Osteoblast (primary cell): ENCODE results near the gene SCMH1. TPM values are rescaled to one million over a fixed set of nuclear protein-coding genes. Genes with fewer than 3 reads are reported as not detected.
A peak's percentile ranks its signal among the peaks of the same experiment; 100 is the strongest.

ENCODE experiments used
- DNase-seq: peaks from one replicate; pipeline ENCODE4 v3.0.0; 2011; ENCODE audit warnings: low spot score, mixed read lengths; ENCODE audit not compliant: insufficient read length; ENCODE audit errors: missing footprints
- H2AFZ ChIP-seq: 2 replicates; pipeline ENCODE4 v1.6.0; 2011; ENCODE audit warnings: mild to moderate bottlenecking, low read length
- H3K27ac ChIP-seq: 2 replicates; pipeline ENCODE4 v1.5.1; 2011; ENCODE audit warnings: mild to moderate bottlenecking, low read depth, low read length, moderate library complexity
- H3K27me3 ChIP-seq: 2 replicates; pipeline ENCODE4 v1.6.0; 2012; ENCODE audit warnings: mild to moderate bottlenecking, control low read depth, inconsistent platforms, low read length, moderate library complexity; ENCODE audit not compliant: insufficient read depth
- H3K36me3 ChIP-seq: 2 replicates; pipeline ENCODE4 v1.5.1; 2011; ENCODE audit warnings: mild to moderate bottlenecking, low read length, control low read depth, moderate library complexity; ENCODE audit not compliant: insufficient read depth
- H3K4me1 ChIP-seq: 2 replicates; pipeline ENCODE4 v1.5.1; 2011; ENCODE audit warnings: mild to moderate bottlenecking, low read length, control low read depth, moderate library complexity; ENCODE audit not compliant: insufficient read depth
- H3K4me2 ChIP-seq: 2 replicates; pipeline ENCODE4 v1.6.0; 2011; ENCODE audit warnings: mild to moderate bottlenecking, low read length; ENCODE audit not compliant: insufficient read depth
- H3K4me3 ChIP-seq: fragments of 200-600 bp; sonication (generic); 3 replicates; pipeline ENCODE4 v1.5.1; 2012; ENCODE audit warnings: mild to moderate bottlenecking, low read length, inconsistent platforms; ENCODE audit not compliant: insufficient read depth
- H3K79me2 ChIP-seq: 2 replicates; pipeline ENCODE4 v1.6.0; 2012; ENCODE audit warnings: mild to moderate bottlenecking, low read length, control low read depth, inconsistent platforms; ENCODE audit not compliant: insufficient read depth
- H3K9me3 ChIP-seq: 2 replicates; pipeline ENCODE4 v1.5.1; 2011; ENCODE audit warnings: low read depth, low read length, control low read depth
- H4K20me1 ChIP-seq: 2 replicates; pipeline ENCODE4 v1.6.0; 2012; ENCODE audit warnings: mild to moderate bottlenecking, low read length, control low read depth; ENCODE audit not compliant: insufficient read depth
- total RNA-seq: library from RNA; depleted of rRNA; stranded (reverse); fragments of >200 nt; gene quantifications from 2 replicates; pipeline ENCODE4 v1.2.3, GENCODE V29; 2012
- TF ChIP-seq, protein P1 (sequence below): IDR thresholded peaks from 2 replicates; pipeline ENCODE4 v1.5.1; 2011; ENCODE audit warnings: mild to moderate bottlenecking, low read depth, low read length, moderate library complexity; ENCODE audit errors: extremely low read depth

The SCMH1 gene
- 30.9 and 33.7 TPM in 2 replicates for total RNA-seq

DNA sequence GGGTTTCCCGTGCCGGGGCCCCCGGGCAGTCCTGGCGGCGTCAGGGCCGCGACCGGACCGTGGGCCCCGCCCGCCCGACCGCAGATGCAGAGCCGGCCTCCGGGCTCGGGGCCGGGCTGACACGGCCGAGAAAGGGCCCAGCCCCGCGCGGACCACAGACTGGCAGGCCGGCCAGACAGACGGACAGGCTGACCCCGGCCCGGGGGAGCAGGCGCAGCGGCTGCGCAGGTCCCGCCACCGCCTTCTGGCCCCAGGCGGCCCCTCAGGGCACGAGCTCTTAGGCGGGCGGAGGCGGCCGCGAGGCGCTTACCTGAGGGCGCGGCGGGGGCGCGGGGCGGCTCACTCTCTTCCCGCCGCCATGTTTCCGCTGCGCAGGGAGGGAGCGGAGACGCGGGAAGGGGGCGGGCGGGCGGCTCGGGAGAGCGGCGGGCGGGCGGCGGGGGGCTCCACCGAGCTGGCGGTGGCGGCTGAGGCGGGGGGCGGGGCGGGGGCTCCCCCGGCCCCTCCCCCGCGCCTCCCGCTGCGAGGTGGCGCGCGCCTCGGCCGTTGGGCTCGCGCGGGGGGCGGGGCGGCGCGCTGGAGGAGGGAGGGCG is at the start of gene SCMH1:
SCMH1 (minus strand) TSS at position 558 of the 593 bp plus-strand sequence. CDS start 56,173 bp downstream, outside the sequence.
- Histone ChIP-seq H3K4me2 (peak within 1 kb of the TSS; percentile 93), H2AFZ (peak within 1 kb of the TSS; percentile 90), H3K4me1 (peaks cover 35% of the 10 kb centered on the region), H3K27ac (peak within 1 kb of the TSS; percentile 67), H3K9me3 (no peaks in the 10 kb centered on the region), H3K36me3 (no peaks in the 10 kb centered on the region), H3K4me3 (peak within 1 kb of the TSS; percentile 79), H4K20me1 (peaks cover 30% of the 10 kb centered on the region), H3K79me2 (peaks cover 42% of the 10 kb centered on the region), H3K27me3 (no peaks in the 10 kb centered on the region)
- DNase-seq = peak; percentile 96
- TF ChIP-seq, protein P1, sequence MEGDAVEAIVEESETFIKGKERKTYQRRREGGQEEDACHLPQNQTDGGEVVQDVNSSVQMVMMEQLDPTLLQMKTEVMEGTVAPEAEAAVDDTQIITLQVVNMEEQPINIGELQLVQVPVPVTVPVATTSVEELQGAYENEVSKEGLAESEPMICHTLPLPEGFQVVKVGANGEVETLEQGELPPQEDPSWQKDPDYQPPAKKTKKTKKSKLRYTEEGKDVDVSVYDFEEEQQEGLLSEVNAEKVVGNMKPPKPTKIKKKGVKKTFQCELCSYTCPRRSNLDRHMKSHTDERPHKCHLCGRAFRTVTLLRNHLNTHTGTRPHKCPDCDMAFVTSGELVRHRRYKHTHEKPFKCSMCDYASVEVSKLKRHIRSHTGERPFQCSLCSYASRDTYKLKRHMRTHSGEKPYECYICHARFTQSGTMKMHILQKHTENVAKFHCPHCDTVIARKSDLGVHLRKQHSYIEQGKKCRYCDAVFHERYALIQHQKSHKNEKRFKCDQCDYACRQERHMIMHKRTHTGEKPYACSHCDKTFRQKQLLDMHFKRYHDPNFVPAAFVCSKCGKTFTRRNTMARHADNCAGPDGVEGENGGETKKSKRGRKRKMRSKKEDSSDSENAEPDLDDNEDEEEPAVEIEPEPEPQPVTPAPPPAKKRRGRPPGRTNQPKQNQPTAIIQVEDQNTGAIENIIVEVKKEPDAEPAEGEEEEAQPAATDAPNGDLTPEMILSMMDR = no peak

GRCh38 chr1:41291195-41291594 is 49.1 kb upstream of the SCMH1 start:
- Histone ChIP-seq H3K4me1 (no peaks in the 10 kb centered on the region), H2AFZ (no peak overlapping the region), H3K27me3 (peaks cover 7% of the 10 kb centered on the region), H4K20me1 (no peaks in the 10 kb centered on the region), H3K27ac (no peak overlapping the region), H3K4me2 (no peak overlapping the region), H3K9me3 (no peaks in the 10 kb centered on the region), H3K4me3 (no peak overlapping the region), H3K79me2 (no peaks in the 10 kb centered on the region), H3K36me3 (no peaks in the 10 kb centered on the region)
- no peak for DNase-seq
- TF ChIP-seq, protein P1 = no peak

- no peak overlapping the region for H2AFZ ChIP-seq
- peaks cover 7% of the 10 kb centered on the region for H3K27me3 ChIP-seq
- peak; percentile 62 for DNase-seq
- no peaks in the 10 kb centered on the region for H3K9me3 ChIP-seq
- H4K20me1 ChIP-seq = no peaks in the 10 kb centered on the region
- TF ChIP-seq, protein P1 = no peak
- no peaks in the 10 kb centered on the region for H3K79me2 ChIP-seq
- no peak overlapping the region for H3K27ac ChIP-seq
- no peak overlapping the region for H3K4me3 ChIP-seq
- H3K36me3 ChIP-seq = no peaks in the 10 kb centered on the region
- H3K4me2 ChIP-seq = no peak overlapping the region
- H3K4me1 ChIP-seq = no peaks in the 10 kb centered on the region
Measured at GRCh38 chr1:41289196-41289595, 47.1 kb upstream of the SCMH1 start.

- Histone ChIP-seq H3K9me3 (no peaks in the 10 kb centered on the region), H3K4me3 (no peak overlapping the region), H2AFZ (no peak overlapping the region), H3K27ac (no peak overlapping the region), H3K27me3 (peaks cover 7% of the 10 kb centered on the region), H3K36me3 (no peaks in the 10 kb centered on the region), H4K20me1 (peaks cover 2% of the 10 kb centered on the region), H3K4me1 (peaks cover 3% of the 10 kb centered on the region), H3K79me2 (no peaks in the 10 kb centered on the region), H3K4me2 (no peak overlapping the region)
- TF ChIP-seq, protein P1 = no peak
- no peak for DNase-seq
Measured at GRCh38 chr1:41286992-41287391, 44.9 kb upstream of the SCMH1 start.
